Thymus (tissue), 11 donors: ENCODE data around the gene FAM170B. TPM values are rescaled to one million over a fixed set of nuclear protein-coding genes. Genes with fewer than 3 reads are reported as not detected.

ENCODE experiments used
- DNase-seq, 9 donors: peaks; one replicate each; pipeline ENCODE4 v3.0.0-alpha.2; 2013; ENCODE audit warnings: low spot score in 9 of 9, low read depth in 6 of 9, missing footprints in 1 of 9
- H3K27ac ChIP-seq, 2 donors: one replicate each; pipeline ENCODE4 v1.5.1; 2013; ENCODE audit warnings: control low read depth in 1 of 2, low read depth in 1 of 2, low read length in 1 of 2, mild to moderate bottlenecking in 1 of 2, moderate library complexity in 1 of 2
- H3K27me3 ChIP-seq, 2 donors: one replicate each; pipeline ENCODE4 v1.5.1; 2013; ENCODE audit warnings: low read length in 1 of 2; ENCODE audit not compliant: control insufficient read depth in 2 of 2, insufficient read depth in 1 of 2
- H3K36me3 ChIP-seq, 2 donors: one replicate each; pipeline ENCODE4 v1.5.1; 2013; ENCODE audit warnings: low read length in 1 of 2, mild to moderate bottlenecking in 1 of 2, moderate library complexity in 1 of 2; ENCODE audit not compliant: control insufficient read depth in 2 of 2, insufficient read depth in 2 of 2
- H3K4me1 ChIP-seq, 2 donors: one replicate each; pipeline ENCODE4 v1.5.1; 2013; ENCODE audit warnings: low read length in 2 of 2; ENCODE audit not compliant: control insufficient read depth in 2 of 2, insufficient read depth in 2 of 2
- H3K4me3 ChIP-seq, 2 donors: one replicate each; pipeline ENCODE4 v1.5.1; 2013; ENCODE audit warnings: low read length in 2 of 2, control low read depth in 1 of 2, mild to moderate bottlenecking in 1 of 2
- H3K9me3 ChIP-seq, 2 donors: one replicate each; pipeline ENCODE4 v1.5.1; 2013; ENCODE audit warnings: low read length in 1 of 2, mild to moderate bottlenecking in 1 of 2; ENCODE audit not compliant: control insufficient read depth in 2 of 2, insufficient read depth in 1 of 2
- WGBS: extraction: QIAGEN DNeasy Blood & Tissue Kit; methylation state at CpG from one replicate; pipeline ENCODE4 v1.1.7; 2013; 5-methylcytosine and 5-hydroxymethylcytosine counted together
- polyA plus RNA-seq: library from polyadenylated mRNA; stranded (reverse); fragments of 200-250 nt; gene quantifications from one replicate; pipeline ENCODE4 v1.2.3, GENCODE V29; 2013
- total RNA-seq: library from RNA; stranded (reverse); fragments of 120-200 nt; gene quantifications from one replicate; pipeline ENCODE4 v1.2.4, GENCODE V29; 2013
- donor health status: healthy.

Gene FAM170B
- total and polyA plus RNA-seq, 2 donors: 0.02 TPM; not detected in 1

DNA sequence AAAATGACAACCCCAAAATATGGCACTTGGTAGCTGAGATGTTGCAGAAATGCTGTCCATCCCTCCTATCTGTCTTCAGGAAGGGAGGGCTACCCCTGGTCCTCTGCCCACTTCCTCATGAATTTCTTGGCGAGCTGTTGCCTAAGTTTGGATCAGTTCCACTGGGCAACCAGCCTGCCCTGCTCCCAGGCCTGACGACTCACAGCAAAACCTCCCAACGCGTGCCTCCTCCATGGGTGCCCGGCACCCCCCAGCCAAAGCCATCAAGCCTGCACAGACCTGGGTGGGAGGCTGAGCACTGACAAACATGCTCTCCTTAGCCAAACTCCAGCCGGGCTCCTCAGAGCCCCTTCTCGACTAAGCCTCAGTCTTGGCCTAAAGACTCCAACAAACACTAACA is 27.4 kb downstream of the FAM170B start:
- no peak overlapping the region for H3K4me3 ChIP-seq
- no peaks in the 10 kb centered on the region for H3K36me3 ChIP-seq
- DNase-seq: no peak
- no peaks in the 10 kb centered on the region for H3K9me3 ChIP-seq
- H3K27ac ChIP-seq: no peak overlapping the region
- no peaks in the 10 kb centered on the region for H3K27me3 ChIP-seq
- peaks cover 0 to 23% of the 10 kb centered on the region in 2 donors for H3K4me1 ChIP-seq
- WGBS: 88% methylated on average over 7 of the region's 7 CpGs

- 84% methylated on average over 4 of the region's 4 CpGs for WGBS
- Histone ChIP-seq H3K4me3 (no peak overlapping the region), H3K4me1 (peaks cover 0 to 21% of the 10 kb centered on the region in 2 donors), H3K27me3 (no peaks in the 10 kb centered on the region), H3K36me3 (no peaks in the 10 kb centered on the region), H3K9me3 (no peaks in the 10 kb centered on the region), H3K27ac (no peak overlapping the region)
- no peak for DNase-seq
Observed at GRCh38 chr10:49105076-49105475, 28.7 kb downstream of the FAM170B start.

DNA sequence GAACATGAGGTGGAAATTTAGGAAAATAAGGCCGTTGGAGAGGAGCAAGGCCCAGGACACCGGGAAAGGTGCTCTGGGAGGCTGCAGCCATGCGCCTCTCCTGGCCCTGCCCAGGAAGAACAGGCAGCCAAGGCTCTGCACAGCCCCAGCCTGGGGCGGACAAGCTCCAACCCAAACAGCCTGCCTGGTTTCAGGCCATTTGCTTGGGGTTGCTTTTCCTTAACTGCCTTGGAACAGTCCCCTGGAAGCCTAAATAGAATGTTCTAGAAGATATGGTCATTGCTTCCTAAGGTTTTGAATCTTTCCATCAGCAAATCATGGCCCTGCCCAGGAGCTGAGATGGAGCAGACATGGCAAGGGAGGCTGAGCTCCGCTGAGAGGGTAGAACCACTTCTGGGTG is 29.5 kb downstream of the FAM170B start:
- Histone ChIP-seq H3K27ac (no peak overlapping the region), H3K4me1 (peaks cover 0 to 17% of the 10 kb centered on the region in 2 donors), H3K4me3 (no peak overlapping the region), H3K9me3 (no peaks in the 10 kb centered on the region), H3K36me3 (no peaks in the 10 kb centered on the region), H3K27me3 (no peaks in the 10 kb centered on the region)
- no peak for DNase-seq
- WGBS: 96% methylated on average over 5 of the region's 5 CpGs

DNA sequence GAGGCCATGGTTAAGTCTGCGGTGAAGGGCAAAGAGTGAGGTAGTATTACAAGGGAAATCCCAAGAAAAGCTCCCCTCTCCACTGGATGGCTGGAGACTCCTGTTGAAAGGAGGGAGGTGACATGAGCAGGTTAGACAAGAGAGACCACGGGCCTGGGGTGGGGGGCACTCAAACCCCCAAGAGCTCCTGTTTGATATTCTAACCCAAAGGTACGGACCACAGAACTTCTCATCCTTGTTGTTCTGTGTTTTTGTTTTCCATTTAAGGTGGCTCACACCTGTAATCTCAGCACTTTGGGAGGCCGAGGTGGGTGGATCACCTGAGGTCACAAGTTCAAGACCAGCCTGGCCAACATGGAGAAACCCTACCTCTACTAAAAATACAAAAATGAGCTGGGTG is 30.1 kb downstream of the FAM170B start:
- no peaks in the 10 kb centered on the region for H3K27me3 ChIP-seq
- no peaks in the 10 kb centered on the region for H3K9me3 ChIP-seq
- no peak overlapping the region for H3K4me3 ChIP-seq
- H3K27ac ChIP-seq: no peak overlapping the region
- H3K4me1 ChIP-seq: peaks cover 0 to 17% of the 10 kb centered on the region in 2 donors
- no peak for DNase-seq
- 92% methylated on average over 4 of the region's 4 CpGs for WGBS
- no peaks in the 10 kb centered on the region for H3K36me3 ChIP-seq

- Histone ChIP-seq H3K27ac (no peak overlapping the region), H3K9me3 (no peaks in the 10 kb centered on the region), H3K4me3 (no peak overlapping the region), H3K36me3 (no peaks in the 10 kb centered on the region), H3K27me3 (no peaks in the 10 kb centered on the region), H3K4me1 (no peaks in the 10 kb centered on the region)
- 95% methylated on average over 8 of the region's 8 CpGs for WGBS
- DNase-seq: no peak
Observed at GRCh38 chr10:49099046-49099445, 34.8 kb downstream of the FAM170B start.

GRCh38 chr10:49096890-49097445 is 36.9 kb downstream of the FAM170B start:
- no peaks in the 10 kb centered on the region for H3K36me3 ChIP-seq
- WGBS: 94% methylated on average over 8 of the region's 8 CpGs
- H3K27me3 ChIP-seq: no peaks in the 10 kb centered on the region
- H3K27ac ChIP-seq: no peak overlapping the region
- DNase-seq: no peak
- H3K4me3 ChIP-seq: no peak overlapping the region
- no peaks in the 10 kb centered on the region for H3K9me3 ChIP-seq
- H3K4me1 ChIP-seq: no peaks in the 10 kb centered on the region

- no peak for DNase-seq
- no peak overlapping the region for H3K27ac ChIP-seq
- no peak overlapping the region for H3K4me3 ChIP-seq
- 93% methylated on average over 4 of the region's 4 CpGs for WGBS
- H3K27me3 ChIP-seq: no peaks in the 10 kb centered on the region
- H3K36me3 ChIP-seq: no peaks in the 10 kb centered on the region
- no peaks in the 10 kb centered on the region for H3K9me3 ChIP-seq
- peaks cover 0 to 5% of the 10 kb centered on the region in 2 donors for H3K4me1 ChIP-seq
Observed at GRCh38 chr10:49094646-49095045, 39.2 kb downstream of the FAM170B start.

DNA sequence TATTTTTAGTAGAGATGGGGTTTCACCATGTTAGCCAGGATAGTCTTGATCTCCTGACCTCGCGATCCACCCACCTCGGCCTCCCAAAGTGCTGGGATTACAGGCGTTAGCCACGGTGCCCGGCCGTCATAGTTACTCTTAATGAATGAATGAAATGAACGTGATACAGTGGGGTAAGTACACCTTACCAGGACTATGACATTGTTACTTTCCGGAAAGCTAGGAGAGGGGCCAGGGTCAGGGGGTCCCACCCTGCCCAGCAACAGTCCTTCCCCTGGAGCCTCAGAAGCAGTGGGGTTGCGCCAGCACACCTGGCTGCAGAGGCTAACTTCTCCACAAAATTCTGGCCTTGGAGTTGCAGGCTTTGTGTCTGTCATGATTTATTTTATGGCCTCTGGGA is 39.9 kb downstream of the FAM170B start:
- 94% methylated on average over 10 of the region's 10 CpGs for WGBS
- no peaks in the 10 kb centered on the region for H3K36me3 ChIP-seq
- H3K4me3 ChIP-seq: no peak overlapping the region
- H3K27ac ChIP-seq: no peak overlapping the region
- H3K4me1 ChIP-seq: peaks cover 0 to 5% of the 10 kb centered on the region in 2 donors
- H3K27me3 ChIP-seq: no peaks in the 10 kb centered on the region
- no peak for DNase-seq
- no peaks in the 10 kb centered on the region for H3K9me3 ChIP-seq

DNA sequence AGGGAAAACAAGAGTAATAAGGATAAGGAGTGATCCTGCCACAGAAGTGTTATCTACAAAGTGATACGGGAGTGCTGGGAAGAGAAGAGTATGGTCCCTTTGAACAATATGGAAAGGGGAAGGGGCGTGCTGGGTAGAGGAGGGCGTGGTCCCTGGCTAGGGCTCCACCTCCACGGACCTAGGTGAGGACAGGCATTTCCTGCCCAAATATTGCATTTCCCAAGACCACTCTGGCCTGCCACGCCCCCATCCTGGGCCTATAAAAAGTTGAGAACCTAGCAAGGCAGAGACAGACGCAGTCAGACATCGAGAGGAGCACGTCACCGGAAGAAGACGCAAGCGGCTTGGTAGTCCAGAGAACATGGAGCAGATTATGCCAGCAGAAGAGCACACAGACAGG is 41.3 kb downstream of the FAM170B start:
- Histone ChIP-seq H3K9me3 (no peaks in the 10 kb centered on the region), H3K4me3 (no peak overlapping the region), H3K4me1 (peaks cover 0 to 5% of the 10 kb centered on the region in 2 donors), H3K36me3 (no peaks in the 10 kb centered on the region), H3K27ac (no peak overlapping the region), H3K27me3 (no peaks in the 10 kb centered on the region)
- DNase-seq: no peak
- WGBS: 96% methylated on average over 11 of the region's 11 CpGs
